DND-41 (cell line): ENCODE data around the gene ISCA1.

Experiments
- ATAC-seq: fragments of 200-7000 bp; cut with Tn5 transposase; 3 replicates; pipeline ENCODE4 v1.9.1; 2021; ENCODE audit warnings: low read depth; ENCODE audit not compliant: insufficient read depth
- DNase-seq: peaks from one replicate; pipeline ENCODE4 v3.0.0-alpha.2; 2020
- H2AFZ ChIP-seq: 2 replicates; pipeline ENCODE4 v1.6.0; 2012; ENCODE audit warnings: low read depth, low read length
- H3K27ac ChIP-seq: 2 replicates; pipeline ENCODE4 v1.5.1; 2012; ENCODE audit warnings: low read length, inconsistent platforms
- H3K27me3 ChIP-seq: fragments of 200-600 bp; sonication (generic); 2 replicates; pipeline ENCODE4 v1.6.0; 2012; ENCODE audit warnings: low read length, mild to moderate bottlenecking, inconsistent platforms; ENCODE audit not compliant: insufficient read depth, poor library complexity
- H3K36me3 ChIP-seq: 2 replicates; pipeline ENCODE4 v1.5.1; 2012; ENCODE audit warnings: low read length, inconsistent platforms; ENCODE audit not compliant: insufficient read depth
- H3K4me1 ChIP-seq: 2 replicates; pipeline ENCODE4 v1.5.1; 2012; ENCODE audit warnings: mild to moderate bottlenecking, low read length; ENCODE audit not compliant: insufficient read depth
- H3K4me2 ChIP-seq: 2 replicates; pipeline ENCODE4 v1.6.0; 2012; ENCODE audit warnings: mild to moderate bottlenecking, moderate library complexity, low read length, inconsistent platforms; ENCODE audit not compliant: insufficient read depth
- H3K4me3 ChIP-seq, 2 experiments: fragments of 200-600 bp in 1 of 2; shearing (Covaris generic) in 1 of 2; 2 replicates each; pipeline ENCODE4 v1.5.1; 2012 to 2016; ENCODE audit warnings: inconsistent platforms in 2 of 2, low read length in 2 of 2, mild to moderate bottlenecking in 2 of 2, low read depth in 1 of 2, moderate library complexity in 1 of 2
- H3K79me2 ChIP-seq: 2 replicates; pipeline ENCODE4 v1.6.0; 2012; ENCODE audit warnings: low read length, inconsistent platforms; ENCODE audit not compliant: insufficient read depth
- H3K9ac ChIP-seq: 2 replicates; pipeline ENCODE4 v1.6.0; 2012; ENCODE audit warnings: low read depth, mild to moderate bottlenecking, inconsistent platforms, low read length, moderate library complexity
- H3K9me3 ChIP-seq: 2 replicates; pipeline ENCODE4 v1.5.1; 2012; ENCODE audit warnings: low read length, moderate library complexity, mild to moderate bottlenecking, inconsistent platforms; ENCODE audit not compliant: insufficient read depth, severe bottlenecking
- H4K20me1 ChIP-seq: 2 replicates; pipeline ENCODE4 v1.6.0; 2012; ENCODE audit warnings: low read length; ENCODE audit not compliant: insufficient read depth
- EZH2 ChIP-seq: IDR thresholded peaks from 3 replicates; pipeline ENCODE4 v1.6.1; 2012; ENCODE audit warnings: borderline replicate concordance, low read depth, mild to moderate bottlenecking, moderate library complexity, low read length, inconsistent platforms; ENCODE audit not compliant: severe bottlenecking
- TF ChIP-seq, protein P1 (sequence below): IDR thresholded peaks from 2 replicates; pipeline ENCODE4 v1.5.1; 2012; ENCODE audit warnings: borderline replicate concordance, low read length, moderate library complexity, mild to moderate bottlenecking; ENCODE audit not compliant: poor library complexity, severe bottlenecking; ENCODE audit errors: extremely low read depth

Gene ISCA1

GRCh38 chr9:86322973-86323644, 40.8 kb upstream of the ISCA1 start:
- ATAC-seq (no peak), DNase-seq (no peak)
- Histone ChIP-seq H3K4me2 (no peak overlapping the region), H3K9me3 (no peaks in the 10 kb centered on the region), H3K27me3 (no peaks in the 10 kb centered on the region), H3K4me1 (no peaks in the 10 kb centered on the region), H3K4me3 (no peak overlapping the region), H3K79me2 (no peaks in the 10 kb centered on the region), H3K36me3 (peaks cover 71% of the 10 kb centered on the region), H3K9ac (no peak overlapping the region), H4K20me1 (no peaks in the 10 kb centered on the region), H2AFZ (no peak overlapping the region), H3K27ac (no peak overlapping the region)
- TF ChIP-seq, protein P1, sequence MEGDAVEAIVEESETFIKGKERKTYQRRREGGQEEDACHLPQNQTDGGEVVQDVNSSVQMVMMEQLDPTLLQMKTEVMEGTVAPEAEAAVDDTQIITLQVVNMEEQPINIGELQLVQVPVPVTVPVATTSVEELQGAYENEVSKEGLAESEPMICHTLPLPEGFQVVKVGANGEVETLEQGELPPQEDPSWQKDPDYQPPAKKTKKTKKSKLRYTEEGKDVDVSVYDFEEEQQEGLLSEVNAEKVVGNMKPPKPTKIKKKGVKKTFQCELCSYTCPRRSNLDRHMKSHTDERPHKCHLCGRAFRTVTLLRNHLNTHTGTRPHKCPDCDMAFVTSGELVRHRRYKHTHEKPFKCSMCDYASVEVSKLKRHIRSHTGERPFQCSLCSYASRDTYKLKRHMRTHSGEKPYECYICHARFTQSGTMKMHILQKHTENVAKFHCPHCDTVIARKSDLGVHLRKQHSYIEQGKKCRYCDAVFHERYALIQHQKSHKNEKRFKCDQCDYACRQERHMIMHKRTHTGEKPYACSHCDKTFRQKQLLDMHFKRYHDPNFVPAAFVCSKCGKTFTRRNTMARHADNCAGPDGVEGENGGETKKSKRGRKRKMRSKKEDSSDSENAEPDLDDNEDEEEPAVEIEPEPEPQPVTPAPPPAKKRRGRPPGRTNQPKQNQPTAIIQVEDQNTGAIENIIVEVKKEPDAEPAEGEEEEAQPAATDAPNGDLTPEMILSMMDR = no peak
- no peak for TF ChIP-seq EZH2

DNA sequence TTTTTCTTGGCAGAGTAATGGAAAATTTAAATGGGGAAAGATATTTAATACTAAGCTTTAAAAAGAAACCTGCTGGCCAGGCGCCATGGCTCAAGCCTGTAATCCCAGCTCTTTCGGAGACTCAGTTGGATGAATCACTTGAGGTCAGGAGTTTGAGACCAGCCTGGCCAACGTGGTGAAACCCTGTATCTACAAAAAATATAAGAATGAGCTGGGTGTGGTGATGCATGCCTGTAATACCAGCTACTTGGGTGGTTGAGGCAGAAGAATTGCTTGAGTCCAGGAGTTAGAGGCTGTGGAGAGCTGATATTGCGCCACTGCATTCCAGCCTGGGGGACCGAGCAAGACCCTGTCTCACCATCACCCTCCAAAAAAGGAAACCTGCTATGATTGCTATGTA, 39.0 kb upstream of the ISCA1 start:
- TF ChIP-seq EZH2 = no peak
- TF ChIP-seq, protein P1 = no peak
- H3K9me3 ChIP-seq = no peaks in the 10 kb centered on the region
- no peaks in the 10 kb centered on the region for H3K4me1 ChIP-seq
- DNase-seq (no peak), ATAC-seq (no peak)
- peaks cover 79% of the 10 kb centered on the region for H3K36me3 ChIP-seq
- no peaks in the 10 kb centered on the region for H3K79me2 ChIP-seq
- H4K20me1 ChIP-seq = no peaks in the 10 kb centered on the region
- H3K4me2 ChIP-seq = no peak overlapping the region
- H3K4me3 ChIP-seq = no peak overlapping the region
- H3K27ac ChIP-seq = no peak overlapping the region
- H3K9ac ChIP-seq = no peak overlapping the region
- H2AFZ ChIP-seq = no peak overlapping the region
- H3K27me3 ChIP-seq = no peaks in the 10 kb centered on the region

- Histone ChIP-seq H3K9me3 (no peaks in the 10 kb centered on the region), H3K36me3 (peaks cover 80% of the 10 kb centered on the region)
These were observed 35.8 kb upstream of the ISCA1 start for GRCh38 chr9:86318187-86318586.

More at GRCh38 chr9:86318187-86318586, 35.8 kb upstream of the ISCA1 start:
- no peaks in the 10 kb centered on the region for H4K20me1 ChIP-seq
- no peak overlapping the region for H2AFZ ChIP-seq
- H3K4me3 ChIP-seq = no peak overlapping the region
- no peaks in the 10 kb centered on the region for H3K27me3 ChIP-seq
- TF ChIP-seq, protein P1 = no peak
- TF ChIP-seq EZH2 = no peak
- H3K4me1 ChIP-seq = no peaks in the 10 kb centered on the region
- H3K79me2 ChIP-seq = no peaks in the 10 kb centered on the region
- H3K4me2 ChIP-seq = no peak overlapping the region
- H3K9ac ChIP-seq = no peak overlapping the region
- DNase-seq (no peak), ATAC-seq (no peak)
- no peak overlapping the region for H3K27ac ChIP-seq
